GM12801 (cell line): Measurements from ENCODE around the gene LRRFIP1.

Experiments used
- TF ChIP-seq, protein P1 (sequence below): IDR thresholded peaks from one replicate; pipeline ENCODE4 v1.5.1; 2011; ENCODE audit warnings: control low read depth; ENCODE audit not compliant: insufficient read length; ENCODE audit errors: extremely low read depth

The LRRFIP1 gene

DNA sequence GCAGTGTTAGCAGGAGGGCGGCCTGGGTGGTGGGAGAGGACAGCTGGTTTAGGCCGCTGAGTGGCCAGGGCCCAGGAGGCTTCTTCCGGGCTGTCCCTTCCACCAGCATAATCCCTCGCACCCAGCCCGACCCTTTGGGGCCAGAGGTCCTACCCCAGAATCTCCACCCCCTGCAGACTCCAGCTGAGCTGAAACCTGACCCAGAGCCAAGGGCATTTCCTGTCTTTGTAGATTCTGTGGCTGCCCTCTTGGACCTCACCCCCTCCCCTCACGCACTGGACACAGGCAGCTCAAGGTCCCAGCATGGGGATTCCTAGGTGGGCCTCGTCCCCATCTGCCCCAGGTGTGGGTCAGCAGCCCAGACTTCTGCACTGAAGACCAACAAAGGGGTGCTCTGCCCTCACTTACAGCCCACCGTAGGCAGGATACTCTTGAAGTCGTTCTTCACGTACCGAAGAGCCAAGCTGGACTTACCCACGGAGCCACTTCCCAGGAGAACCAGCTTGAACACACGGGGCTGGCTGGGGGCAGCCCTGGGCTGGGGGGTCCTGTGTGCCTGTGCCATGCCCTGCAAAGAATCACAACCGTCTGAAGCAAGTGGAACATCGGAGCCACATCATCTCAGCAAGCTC is 41.7 kb upstream of the LRRFIP1 start:
- TF ChIP-seq, protein P1, sequence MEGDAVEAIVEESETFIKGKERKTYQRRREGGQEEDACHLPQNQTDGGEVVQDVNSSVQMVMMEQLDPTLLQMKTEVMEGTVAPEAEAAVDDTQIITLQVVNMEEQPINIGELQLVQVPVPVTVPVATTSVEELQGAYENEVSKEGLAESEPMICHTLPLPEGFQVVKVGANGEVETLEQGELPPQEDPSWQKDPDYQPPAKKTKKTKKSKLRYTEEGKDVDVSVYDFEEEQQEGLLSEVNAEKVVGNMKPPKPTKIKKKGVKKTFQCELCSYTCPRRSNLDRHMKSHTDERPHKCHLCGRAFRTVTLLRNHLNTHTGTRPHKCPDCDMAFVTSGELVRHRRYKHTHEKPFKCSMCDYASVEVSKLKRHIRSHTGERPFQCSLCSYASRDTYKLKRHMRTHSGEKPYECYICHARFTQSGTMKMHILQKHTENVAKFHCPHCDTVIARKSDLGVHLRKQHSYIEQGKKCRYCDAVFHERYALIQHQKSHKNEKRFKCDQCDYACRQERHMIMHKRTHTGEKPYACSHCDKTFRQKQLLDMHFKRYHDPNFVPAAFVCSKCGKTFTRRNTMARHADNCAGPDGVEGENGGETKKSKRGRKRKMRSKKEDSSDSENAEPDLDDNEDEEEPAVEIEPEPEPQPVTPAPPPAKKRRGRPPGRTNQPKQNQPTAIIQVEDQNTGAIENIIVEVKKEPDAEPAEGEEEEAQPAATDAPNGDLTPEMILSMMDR, result no peak

DNA sequence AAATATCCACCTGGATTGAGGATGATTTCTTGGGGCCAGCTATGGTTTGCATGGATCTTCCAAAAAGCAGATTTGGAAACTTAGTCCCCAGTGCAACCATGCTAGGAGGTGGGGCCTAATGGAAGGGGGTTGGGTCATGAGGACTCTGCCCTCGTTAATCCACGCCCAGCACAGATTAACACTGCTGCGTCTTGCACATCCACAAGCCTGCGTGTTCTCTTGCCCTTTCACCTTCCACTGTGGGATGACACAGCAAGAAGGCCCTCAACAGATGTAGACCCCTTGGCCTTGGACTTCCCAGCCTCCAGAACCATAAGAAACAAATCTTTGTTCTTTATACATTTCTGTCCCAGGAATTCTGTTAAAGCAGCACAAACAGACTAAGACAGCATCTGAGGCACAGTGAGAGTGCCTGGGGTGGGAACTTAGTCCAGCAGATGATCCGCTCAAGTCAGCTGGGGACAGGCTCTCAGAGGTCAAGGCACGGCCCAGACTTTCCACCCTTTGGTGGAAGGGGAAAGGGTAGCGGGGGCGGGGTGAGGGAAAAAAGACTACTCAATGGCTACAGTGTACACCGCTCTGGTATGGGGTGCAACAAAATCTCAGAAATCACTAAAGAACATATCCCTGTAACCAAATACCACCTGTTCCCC is 39.2 kb upstream of the LRRFIP1 start:
- TF ChIP-seq, protein P1, result no peak

DNA sequence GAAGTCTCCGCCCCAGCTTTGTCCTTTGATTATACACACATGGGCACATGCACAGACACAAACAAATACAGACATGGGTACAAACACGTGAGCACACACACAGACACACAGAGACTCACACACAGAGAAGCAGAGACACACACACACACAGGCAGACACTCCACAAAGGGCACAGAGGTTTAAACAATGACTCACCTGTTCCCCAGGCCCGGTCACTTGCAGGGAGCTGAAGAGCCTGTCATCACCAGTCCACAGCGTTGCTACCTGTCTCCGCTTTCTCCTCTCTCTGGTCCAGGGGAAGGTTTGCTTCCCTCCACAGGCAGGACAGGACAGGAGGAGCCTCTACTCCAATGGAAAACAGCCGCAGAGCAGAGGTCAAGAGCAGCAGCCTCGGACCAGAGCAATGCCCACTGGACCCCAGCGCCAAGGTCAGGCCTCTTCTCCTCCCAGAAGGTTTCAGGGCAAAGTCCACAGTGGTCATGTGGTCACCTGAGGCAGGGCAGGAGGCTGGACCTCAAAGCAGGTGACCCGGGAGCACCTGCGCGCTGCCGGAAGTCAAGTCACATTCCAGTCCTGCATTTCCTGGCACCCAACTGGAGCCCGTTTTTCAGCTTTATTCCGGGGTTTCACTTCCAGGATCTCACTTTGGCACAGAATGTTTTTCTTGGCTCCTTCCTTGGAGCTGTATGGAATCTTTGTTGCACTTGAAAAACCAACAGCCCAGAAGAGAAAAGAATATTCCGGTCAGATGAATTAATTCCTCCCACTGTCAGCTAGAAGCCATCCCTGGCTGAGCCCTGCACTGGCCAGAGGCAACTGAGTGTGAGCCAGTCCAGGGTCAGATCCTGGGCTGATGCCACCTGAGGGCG is 36.9 kb upstream of the LRRFIP1 start, which contains the start of gene RAB17:
TSS of gene RAB17 (minus strand) at position 463 of the 869 bp plus-strand sequence. CDS start 4,580 bp downstream, outside the sequence.
- TF ChIP-seq, protein P1, result no peak

DNA sequence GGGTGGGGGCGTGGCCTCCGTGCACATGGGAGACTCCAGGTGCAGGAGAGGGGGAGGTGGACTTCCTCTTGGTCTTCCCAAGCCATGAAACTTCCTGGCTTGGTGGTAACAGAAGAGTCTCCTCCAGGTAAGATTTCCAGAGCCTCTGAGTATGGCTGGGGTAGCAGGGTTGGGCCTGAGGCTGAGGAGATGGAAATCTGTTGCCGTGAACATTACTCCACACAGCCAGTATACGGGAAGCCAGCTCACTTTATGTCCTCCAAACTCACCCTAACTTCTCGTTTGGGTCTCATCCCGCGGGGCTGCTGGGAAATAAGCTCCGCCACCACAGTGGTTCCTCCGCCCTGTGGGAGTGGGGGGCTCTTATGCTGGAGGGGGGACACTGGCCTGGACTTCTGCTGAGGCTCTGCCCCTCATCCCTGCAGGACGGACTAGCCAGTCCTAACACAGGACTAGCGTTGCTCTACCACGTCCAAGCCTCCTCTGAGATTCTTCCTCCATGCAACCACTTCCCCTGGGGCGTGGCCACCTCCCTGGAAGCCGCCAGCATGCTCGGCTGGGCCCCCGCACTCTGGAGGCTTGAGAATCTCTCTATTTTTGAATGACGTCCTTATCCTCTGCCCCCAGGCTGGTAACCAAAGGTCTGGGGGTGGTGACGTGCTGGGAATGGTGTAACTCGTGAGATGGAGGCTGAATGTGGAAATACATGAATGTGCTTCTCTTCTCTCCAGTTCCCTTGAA is 36.1 kb upstream of the LRRFIP1 start:
- TF ChIP-seq, protein P1, result no peak

DNA sequence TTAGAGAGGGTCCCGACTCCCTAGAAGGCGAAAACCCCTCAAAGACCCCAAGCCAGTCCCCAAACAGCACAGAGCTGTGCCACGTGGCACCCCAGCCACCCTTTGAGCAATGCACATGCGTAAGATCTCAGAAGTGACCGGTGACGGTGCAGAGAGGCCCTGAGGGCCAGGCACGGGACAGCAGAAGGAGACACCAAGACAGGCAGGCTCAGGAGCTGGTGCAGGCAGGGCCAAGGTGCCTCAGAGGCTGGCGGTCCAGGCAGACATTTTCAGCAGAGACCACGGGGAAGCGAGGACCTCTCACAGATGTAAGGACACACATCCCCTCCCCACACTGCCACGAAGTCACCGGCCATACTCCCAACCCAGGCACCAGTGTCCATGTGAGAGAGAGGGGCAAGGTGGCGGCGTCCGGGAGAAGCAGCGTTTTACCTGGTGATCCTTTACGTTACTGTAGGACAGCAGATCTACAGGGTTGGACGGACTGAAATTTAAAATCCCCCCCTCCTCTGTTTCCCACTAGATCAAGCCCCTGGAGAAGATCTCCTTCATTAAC is 34.9 kb upstream of the LRRFIP1 start:
- TF ChIP-seq, protein P1, result no peak

- TF ChIP-seq, protein P1, result no peak
Measured at GRCh38 chr2:237593036-237593435, 34.4 kb upstream of the LRRFIP1 start.
